ENCODE measurements around the gene RAB9B. TPM values are rescaled to one million over a fixed set of nuclear protein-coding genes. Genes with fewer than 3 reads are reported as not detected.

The RAB9B gene
- polyA plus RNA-seq, 1 of the 3 experiments (the other 2 are of a cell fraction): 0.64 TPM

GRCh38 chrX:103845165-103845653 lies 13.2 kb upstream of the RAB9B start (continued):
- TF ChIP-seq, protein P1, sequence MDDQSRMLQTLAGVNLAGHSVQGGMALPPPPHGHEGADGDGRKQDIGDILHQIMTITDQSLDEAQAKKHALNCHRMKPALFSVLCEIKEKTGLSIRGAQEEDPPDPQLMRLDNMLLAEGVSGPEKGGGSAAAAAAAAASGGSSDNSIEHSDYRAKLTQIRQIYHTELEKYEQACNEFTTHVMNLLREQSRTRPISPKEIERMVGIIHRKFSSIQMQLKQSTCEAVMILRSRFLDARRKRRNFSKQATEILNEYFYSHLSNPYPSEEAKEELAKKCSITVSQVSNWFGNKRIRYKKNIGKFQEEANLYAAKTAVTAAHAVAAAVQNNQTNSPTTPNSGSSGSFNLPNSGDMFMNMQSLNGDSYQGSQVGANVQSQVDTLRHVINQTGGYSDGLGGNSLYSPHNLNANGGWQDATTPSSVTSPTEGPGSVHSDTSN (IDR thresholded peaks at IDR 0.05): no peak
- peak; percentile 83 for TF ChIP-seq CTCF (IDR thresholded peaks at IDR 0.05)

DNA sequence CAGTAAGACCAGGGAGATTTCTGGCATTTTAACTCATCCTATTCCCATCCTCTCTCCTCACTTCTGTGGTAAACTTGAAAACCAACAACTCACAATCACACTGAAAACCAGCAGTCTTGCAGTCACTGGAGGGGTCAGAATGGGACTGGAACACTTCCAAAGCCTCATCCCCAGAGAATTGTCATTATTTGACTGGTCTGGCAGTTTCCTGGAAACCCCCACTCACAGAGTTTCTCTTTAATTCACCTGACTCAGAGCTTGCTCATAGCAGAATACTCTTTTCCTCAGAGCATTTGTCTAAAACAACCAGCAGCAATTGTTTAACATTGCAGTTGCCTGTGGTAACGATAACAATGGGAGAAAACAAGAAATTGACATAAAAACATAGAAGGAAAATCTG lies 7.3 kb upstream of the RAB9B start:
- Histone ChIP-seq H3K36me3 (replicated peaks in 1 of 2; ENCODE audit: control insufficient read depth in 1 of 2, insufficient read depth in 2 of 2, low read length in 1 of 2) (no peaks in the 10 kb centered on the region), H3F3A (replicated peaks; ENCODE audit: insufficient read depth) (no peaks in the 10 kb centered on the region), H3K4me3 (ENCODE audit: low read depth in 2 of 2, low read length in 1 of 2) (no peak overlapping the region), H2AFZ (ENCODE audit: low read depth) (no peak overlapping the region), H3K4me2 (no peak overlapping the region), H3K79me2 (ENCODE audit: insufficient read depth) (no peaks in the 10 kb centered on the region), H3K27ac (ENCODE audit: low read depth in 2 of 2, low read length in 1 of 2) (no peak overlapping the region), H3K27me3 (ENCODE audit: insufficient read depth) (no peaks in the 10 kb centered on the region), H3K9ac (no peak overlapping the region), H4K20me1 (ENCODE audit: insufficient read depth) (no peaks in the 10 kb centered on the region), H3K4me1 (ENCODE audit: control insufficient read depth in 1 of 2, insufficient read depth in 2 of 2, low read depth in 1 of 2, low read length in 1 of 2) (no peaks in the 10 kb centered on the region), H3K9me3 (no peaks in the 10 kb centered on the region), H3K9me2 (no peaks in the 10 kb centered on the region)
- CTCF ChIA-PET: interaction anchor here (0.6 to 1.4 kb wide), 3 partner anchors 11 to 297 kb away, joined by 3 to 4 read pairs (median 4); no protein-coding TSS in a partner anchor
- 26% methylated on average over 1 of the region's 1 CpG for WGBS (ENCODE audit: low lambda C conversion rate)
- TF ChIP-seq, protein P2, sequence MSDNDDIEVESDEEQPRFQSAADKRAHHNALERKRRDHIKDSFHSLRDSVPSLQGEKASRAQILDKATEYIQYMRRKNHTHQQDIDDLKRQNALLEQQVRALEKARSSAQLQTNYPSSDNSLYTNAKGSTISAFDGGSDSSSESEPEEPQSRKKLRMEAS (IDR thresholded peaks at IDR 0.05; ENCODE audit: low read depth): no peak
- TF ChIP-seq MEF2A (IDR thresholded peaks at IDR 0.05; ENCODE audit: borderline replicate concordance, low read depth) (no peak), RFX5 (IDR thresholded peaks at IDR 0.05; ENCODE audit: low read length) (no peak), YY1 (IDR thresholded peaks at IDR 0.05; ENCODE audit: low read depth) (no peak), EZH2phosphoT487 (IDR thresholded peaks at IDR 0.05; ENCODE audit: borderline replicate concordance, low read depth) (no peak), ZBTB33 (IDR thresholded peaks at IDR 0.05; ENCODE audit: borderline replicate concordance, low read depth) (no peak), TCF12 (IDR thresholded peaks at IDR 0.05) (no peak), SIN3A (IDR thresholded peaks at IDR 0.05; ENCODE audit: borderline replicate concordance, low read depth, low read length) (no peak), CTCF (IDR thresholded peaks at IDR 0.05) (no peak)
- POLR2A ChIA-PET: no interaction called here
- no peak for DNase-seq
